HEK293T (cell line): ENCODE data around the gene EPHB1.

Source experiments
- CTCF ChIA-PET: fragments of 350-600 bp; formaldehyde crosslinking; extraction: SDS; loops from one replicate; lab custom pipeline; 2021; ENCODE audit warnings: antibody characterized with exemption, inconsistent platforms; lab: Yijun Ruan, JAX
- POLR2A ChIA-PET: fragments of 350-600 bp; formaldehyde crosslinking; extraction: SDS; loops from one replicate; lab custom pipeline; 2020; ENCODE audit warnings: antibody characterized with exemption, inconsistent platforms; lab: Yijun Ruan, JAX
- DNase-seq: peaks from one replicate; pipeline ENCODE4 v3.0.0; 2012; ENCODE audit warnings: mixed read lengths; ENCODE audit errors: extremely low spot score
- ARNT ChIP-seq: fragments of 450-650 bp; IDR thresholded peaks from 2 replicates; pipeline ENCODE4 v1.6.1; 2017; ENCODE audit warnings: mild to moderate bottlenecking
- BHLHE40 ChIP-seq: fragments of 450-650 bp; IDR thresholded peaks from 2 replicates; pipeline ENCODE4 v1.6.1; 2016; ENCODE audit warnings: mild to moderate bottlenecking, moderate library complexity, borderline replicate concordance
- CTBP1 ChIP-seq: fragments of 450-650 bp; IDR thresholded peaks from 2 replicates; pipeline ENCODE4 v1.6.1; 2016; ENCODE audit warnings: borderline replicate concordance
- ELF4 ChIP-seq: fragments of 450-650 bp; IDR thresholded peaks from 2 replicates; pipeline ENCODE4 v1.6.1; 2017; ENCODE audit warnings: antibody characterized with exemption
- FOXA1 ChIP-seq: fragments of 450-650 bp; IDR thresholded peaks from 2 replicates; pipeline ENCODE4 v1.6.1; 2016; ENCODE audit warnings: mild to moderate bottlenecking
- FOXK2 ChIP-seq: fragments of 450-650 bp; IDR thresholded peaks from 2 replicates; pipeline ENCODE4 v1.6.1; 2016; ENCODE audit warnings: mild to moderate bottlenecking
- FOXM1 ChIP-seq: fragments of 450-650 bp; IDR thresholded peaks from 2 replicates; pipeline ENCODE4 v1.6.1; 2017; ENCODE audit warnings: mild to moderate bottlenecking, borderline replicate concordance
- HDGF ChIP-seq: fragments of 450-650 bp; IDR thresholded peaks from 2 replicates; pipeline ENCODE4 v1.6.1; 2017; ENCODE audit warnings: antibody characterized with exemption, borderline replicate concordance
- L3MBTL2 ChIP-seq: fragments of 450-650 bp; conservative IDR thresholded peaks from 2 replicates; pipeline ENCODE4 v1.6.1; 2016; ENCODE audit warnings: mild to moderate bottlenecking
- LEF1 ChIP-seq: fragments of 450-650 bp; IDR thresholded peaks from 2 replicates; pipeline ENCODE4 v1.6.1; 2017; ENCODE audit warnings: mild to moderate bottlenecking, borderline replicate concordance
- NFRKB ChIP-seq: fragments of 450-650 bp; IDR thresholded peaks from 2 replicates; pipeline ENCODE4 v1.6.1; 2016; ENCODE audit warnings: mild to moderate bottlenecking, moderate library complexity
- PKNOX1 ChIP-seq: fragments of 450-650 bp; IDR thresholded peaks from 2 replicates; pipeline ENCODE4 v1.6.1; 2016
- SP1 ChIP-seq: fragments of 450-650 bp; IDR thresholded peaks from 2 replicates; pipeline ENCODE4 v1.6.1; 2017
- SUZ12 ChIP-seq: fragments of 450-650 bp; IDR thresholded peaks from 2 replicates; pipeline ENCODE4 v1.6.1; 2016; ENCODE audit warnings: mild to moderate bottlenecking
- TARDBP ChIP-seq: fragments of 450-650 bp; IDR thresholded peaks from 2 replicates; pipeline ENCODE4 v1.6.1; 2016
- ZNF384 ChIP-seq: fragments of 450-650 bp; IDR thresholded peaks from 2 replicates; pipeline ENCODE4 v1.6.1; 2016

Gene EPHB1

GRCh38 chr3:135097276-135097946, 302.4 kb downstream of the EPHB1 start:
- POLR2A ChIA-PET: no interaction called here
- DNase-seq: no peak
- TF ChIP-seq LEF1 (no peak), PKNOX1 (no peak), FOXA1 (no peak), ARNT (no peak), SP1 (no peak), FOXM1 (no peak), L3MBTL2 (no peak), SUZ12 (no peak), TARDBP (no peak), BHLHE40 (no peak), NFRKB (no peak), ELF4 (no peak)
- CTCF ChIA-PET: no interaction called here

DNA sequence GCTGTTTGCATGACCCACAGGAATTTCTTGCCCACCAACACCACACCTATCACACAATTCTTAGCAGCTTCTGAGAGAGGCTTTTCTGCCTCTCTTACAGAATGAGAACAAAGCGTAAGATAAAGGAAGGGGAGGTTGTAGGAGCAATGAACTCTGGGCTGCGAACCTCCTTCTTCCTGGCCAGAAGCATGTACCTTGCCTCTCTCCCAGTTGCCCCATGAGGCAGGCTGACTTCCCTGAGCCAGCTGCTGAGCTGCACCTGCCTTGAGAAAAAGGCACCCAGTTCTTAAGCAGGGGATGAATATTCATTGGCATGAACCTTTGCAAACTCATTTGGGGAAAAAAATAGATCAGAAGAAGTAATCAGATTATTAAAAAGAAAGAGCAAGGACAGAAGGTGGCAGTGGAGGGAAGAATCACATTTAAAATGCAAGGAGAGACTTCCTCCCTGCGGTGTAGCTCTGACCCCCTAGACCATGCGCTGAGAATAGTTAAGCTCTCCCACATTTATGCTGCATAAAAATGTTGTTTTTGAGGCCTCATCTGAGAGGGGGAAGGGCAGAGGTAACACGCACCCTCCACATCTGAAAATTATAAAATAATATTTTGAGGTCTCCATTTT, 304.8 kb downstream of the EPHB1 start:
- no peak for DNase-seq
- ChIA-PET POLR2A (no interaction called here), CTCF (no interaction called here)
- TF ChIP-seq ARNT: no peak
- TF ChIP-seq L3MBTL2: no peak
- no peak for TF ChIP-seq ZNF384
- TF ChIP-seq LEF1: no peak
- TF ChIP-seq NFRKB: no peak
- no peak for TF ChIP-seq BHLHE40
- no peak for TF ChIP-seq FOXM1
- TF ChIP-seq FOXA1: no peak
- TF ChIP-seq SP1: no peak
- TF ChIP-seq CTBP1: no peak
- TF ChIP-seq ELF4: no peak
- TF ChIP-seq FOXK2: no peak
- TF ChIP-seq TARDBP: no peak

GRCh38 chr3:135100366-135100765, 305.3 kb downstream of the EPHB1 start:
- TF ChIP-seq ZNF384: no peak
- TF ChIP-seq SUZ12: no peak
- TF ChIP-seq LEF1: no peak
- POLR2A ChIA-PET: no interaction called here
- no peak for DNase-seq
- CTCF ChIA-PET: no interaction called here

GRCh38 chr3:135103917-135104316, 308.9 kb downstream of the EPHB1 start:
- ChIA-PET CTCF (no interaction called here), POLR2A (no interaction called here)
- DNase-seq: no peak
- no peak for TF ChIP-seq HDGF
- no peak for TF ChIP-seq ZNF384
- no peak for TF ChIP-seq L3MBTL2
- no peak for TF ChIP-seq TARDBP
- TF ChIP-seq BHLHE40: no peak
- TF ChIP-seq ELF4: no peak
- no peak for TF ChIP-seq FOXM1

GRCh38 chr3:135106445-135106844, 311.4 kb downstream of the EPHB1 start:
- ChIA-PET POLR2A (no interaction called here), CTCF (no interaction called here)
- TF ChIP-seq NFRKB: no peak
- TF ChIP-seq TARDBP: no peak
- TF ChIP-seq LEF1: no peak
- no peak for TF ChIP-seq PKNOX1
- no peak for TF ChIP-seq SP1
- TF ChIP-seq SUZ12: no peak
- no peak for TF ChIP-seq FOXA1
- TF ChIP-seq ARNT: no peak
- TF ChIP-seq HDGF: no peak
- no peak for TF ChIP-seq L3MBTL2
- peak; percentile 53 for DNase-seq

- TF ChIP-seq L3MBTL2: no peak
- no peak for TF ChIP-seq FOXK2
- no peak for TF ChIP-seq FOXM1
- TF ChIP-seq ARNT: no peak
- no peak for TF ChIP-seq LEF1
- no peak for TF ChIP-seq TARDBP
- no peak for TF ChIP-seq PKNOX1
- TF ChIP-seq SUZ12: no peak
- TF ChIP-seq SP1: no peak
- no peak for TF ChIP-seq ELF4
- TF ChIP-seq HDGF: no peak
- TF ChIP-seq NFRKB: no peak
- no peak for TF ChIP-seq CTBP1
- no peak for TF ChIP-seq BHLHE40
- TF ChIP-seq ZNF384: no peak
- no peak for TF ChIP-seq FOXA1
- no peak for DNase-seq
- CTCF ChIA-PET: no interaction called here
- POLR2A ChIA-PET: no interaction called here
Measured at GRCh38 chr3:135107043-135107442, 312.0 kb downstream of the EPHB1 start.
